ENCODE results near the gene KRT17.
"Not testable (repeated sequence)": the region's sequence is repeated elsewhere in the genome, so short reads cannot be mapped to it uniquely, and the experiment has no call there.

KRT17 gene

GRCh38 chr17:41583137-41584127 is 40.9 kb downstream of the KRT17 start:
- DNase-seq (ENCODE audit: low spot score) = no peak
- no peak for TF ChIP-seq CTCF (IDR thresholded peaks at IDR 0.05; ENCODE audit: borderline replicate concordance, control extremely low read depth, extremely low read depth, insufficient read depth, missing control alignments)
- in situ Hi-C loops (cut with MboI; ENCODE audit: low sequenced_read_pairs, unreplicated experiment) = no loop called here

GRCh38 chr17:41582061-41582968 is 42.1 kb downstream of the KRT17 start:
- DNase-seq (ENCODE audit: low spot score); in situ Hi-C loops (cut with MboI; ENCODE audit: low sequenced_read_pairs, unreplicated experiment): not testable (repeated sequence)

- DNase-seq (ENCODE audit: low spot score) = no peak
- in situ Hi-C loops (cut with MboI; ENCODE audit: low sequenced_read_pairs, unreplicated experiment) = no loop called here
- TF ChIP-seq CTCF (IDR thresholded peaks at IDR 0.05; ENCODE audit: borderline replicate concordance, control extremely low read depth, extremely low read depth, insufficient read depth, missing control alignments) = no peak
Observed at GRCh38 chr17:41581366-41582060, 42.9 kb downstream of the KRT17 start.

GRCh38 chr17:41580687-41581365 is 43.5 kb downstream of the KRT17 start:
- no peak for DNase-seq (ENCODE audit: low spot score)
- no peak for TF ChIP-seq CTCF (IDR thresholded peaks at IDR 0.05; ENCODE audit: borderline replicate concordance, control extremely low read depth, extremely low read depth, insufficient read depth, missing control alignments)
- in situ Hi-C loops (cut with MboI; ENCODE audit: low sequenced_read_pairs, unreplicated experiment) = no loop called here

GRCh38 chr17:41580244-41580575 is 44.2 kb downstream of the KRT17 start:
- in situ Hi-C loops (cut with MboI; ENCODE audit: low sequenced_read_pairs, unreplicated experiment) = no loop called here
- no peak for DNase-seq (ENCODE audit: low spot score)
- no peak for TF ChIP-seq CTCF (IDR thresholded peaks at IDR 0.05; ENCODE audit: borderline replicate concordance, control extremely low read depth, extremely low read depth, insufficient read depth, missing control alignments)

GRCh38 chr17:41579484-41580243 is 44.7 kb downstream of the KRT17 start:
- in situ Hi-C loops (cut with MboI; ENCODE audit: low sequenced_read_pairs, unreplicated experiment) = no loop called here
- peak; percentile 91 for DNase-seq (ENCODE audit: low spot score)
- TF ChIP-seq CTCF (IDR thresholded peaks at IDR 0.05; ENCODE audit: borderline replicate concordance, control extremely low read depth, extremely low read depth, insufficient read depth, missing control alignments) = peak; percentile 53

Data from GM13976 (cell line).